Parathyroid adenoma (tissue), 2 donors: ENCODE data around the gene IGF1R.
A peak's percentile ranks its signal among the peaks of the same experiment; 100 is the strongest.

Source experiments
- H2AFZ ChIP-seq: fragments of 300-600 bp; sonication (generic); one replicate; pipeline ENCODE4 v1.7.0; 2017; ENCODE audit warnings: antibody characterized with exemption, mild to moderate bottlenecking
- H3K27ac ChIP-seq: fragments of 300-600 bp; sonication (generic); one replicate; pipeline ENCODE4 v1.7.0; 2017
- H3K27me3 ChIP-seq: fragments of 300-600 bp; sonication (generic); one replicate; pipeline ENCODE4 v1.7.0; 2017; ENCODE audit warnings: low read length; ENCODE audit not compliant: control insufficient read depth, insufficient read depth
- H3K36me3 ChIP-seq: fragments of 300-600 bp; sonication (generic); one replicate; pipeline ENCODE4 v1.7.0; 2017; ENCODE audit warnings: low read length; ENCODE audit not compliant: control insufficient read depth, insufficient read depth
- H3K4me1 ChIP-seq: fragments of 300-600 bp; sonication (generic); one replicate; pipeline ENCODE4 v1.7.0; 2017; ENCODE audit warnings: control low read depth
- H3K4me2 ChIP-seq: fragments of 300-600 bp; sonication (generic); one replicate; pipeline ENCODE4 v1.7.0; 2017; ENCODE audit warnings: low read length
- H3K4me3 ChIP-seq: fragments of 300-600 bp; sonication (generic); one replicate; pipeline ENCODE4 v1.7.0; 2017; ENCODE audit warnings: low read depth, low read length
- H3K79me2 ChIP-seq: fragments of 300-600 bp; sonication (generic); one replicate; pipeline ENCODE4 v1.7.0; 2017; ENCODE audit warnings: control low read depth
- H3K9ac ChIP-seq: fragments of 300-600 bp; sonication (generic); one replicate; pipeline ENCODE4 v1.7.0; 2017; ENCODE audit warnings: mild to moderate bottlenecking
- H3K9me3 ChIP-seq: fragments of 300-600 bp; sonication (generic); one replicate; pipeline ENCODE4 v1.7.0; 2017; ENCODE audit warnings: low read length; ENCODE audit not compliant: control insufficient read depth
- CTCF ChIP-seq: fragments of 300-600 bp; sonication (generic); IDR thresholded peaks from one replicate; pipeline ENCODE4 v1.7.0; 2017; ENCODE audit warnings: antibody characterized with exemption, mild to moderate bottlenecking
- donor health status: primary hyperparathyroidism.

The IGF1R gene

GRCh38 chr15:98724048-98724447, 75.7 kb downstream of the IGF1R start:
- no peak overlapping the region for H3K27ac ChIP-seq
- no peaks in the 10 kb centered on the region for H3K9me3 ChIP-seq
- peaks cover 13% of the 10 kb centered on the region for H3K79me2 ChIP-seq
- no peak overlapping the region for H3K4me3 ChIP-seq
- no peaks in the 10 kb centered on the region for H3K36me3 ChIP-seq
- no peak overlapping the region for H3K4me2 ChIP-seq
- no peak overlapping the region for H2AFZ ChIP-seq
- H3K4me1 ChIP-seq, result peaks cover 5% of the 10 kb centered on the region
- H3K27me3 ChIP-seq, result no peaks in the 10 kb centered on the region
- H3K9ac ChIP-seq, result no peak overlapping the region
- no peak for TF ChIP-seq CTCF

- H3K79me2 ChIP-seq, result peaks cover 13% of the 10 kb centered on the region
- H3K4me3 ChIP-seq, result no peak overlapping the region
- H3K9me3 ChIP-seq, result no peaks in the 10 kb centered on the region
- no peaks in the 10 kb centered on the region for H3K36me3 ChIP-seq
- H3K27me3 ChIP-seq, result no peaks in the 10 kb centered on the region
- H3K4me1 ChIP-seq, result peaks cover 5% of the 10 kb centered on the region
- no peak overlapping the region for H3K27ac ChIP-seq
- H2AFZ ChIP-seq, result no peak overlapping the region
- no peak overlapping the region for H3K4me2 ChIP-seq
- TF ChIP-seq CTCF, result no peak
- H3K9ac ChIP-seq, result no peak overlapping the region
These were observed 76.2 kb downstream of the IGF1R start for GRCh38 chr15:98724494-98724893.

GRCh38 chr15:98725874-98726273, 77.5 kb downstream of the IGF1R start:
- no peak overlapping the region for H3K4me3 ChIP-seq
- no peaks in the 10 kb centered on the region for H3K36me3 ChIP-seq
- H3K79me2 ChIP-seq, result peaks cover 13% of the 10 kb centered on the region
- H3K4me2 ChIP-seq, result no peak overlapping the region
- H3K9me3 ChIP-seq, result no peaks in the 10 kb centered on the region
- peaks cover 5% of the 10 kb centered on the region for H3K4me1 ChIP-seq
- no peaks in the 10 kb centered on the region for H3K27me3 ChIP-seq
- no peak overlapping the region for H3K27ac ChIP-seq
- no peak overlapping the region for H2AFZ ChIP-seq
- no peak overlapping the region for H3K9ac ChIP-seq
- no peak for TF ChIP-seq CTCF

GRCh38 chr15:98727115-98728040, 79.0 kb downstream of the IGF1R start:
- Histone ChIP-seq H3K79me2 (peaks cover 17% of the 10 kb centered on the region), H3K9me3 (no peaks in the 10 kb centered on the region), H3K4me1 (peaks cover 5% of the 10 kb centered on the region), H3K36me3 (no peaks in the 10 kb centered on the region), H3K27me3 (no peaks in the 10 kb centered on the region), H3K4me3 (no peak overlapping the region), H3K4me2 (no peak overlapping the region), H3K9ac (no peak overlapping the region), H2AFZ (peak overlapping the region; percentile 68), H3K27ac (peak overlapping the region; percentile 39)
- no peak for TF ChIP-seq CTCF
